Karpas-422 (cell line): Measurements from ENCODE around the gene POU6F2. TPM values are rescaled to one million over a fixed set of nuclear protein-coding genes. Genes with fewer than 3 reads are reported as not detected.
"Not testable (repeated sequence)": the region's sequence is repeated elsewhere in the genome, so short reads cannot be mapped to it uniquely, and the experiment has no call there.

ENCODE experiments used
- DNase-seq: peaks from one replicate; pipeline ENCODE4 v3.0.0-alpha.2; 2015
- H2AFZ ChIP-seq: fragments of 200-600 bp; sonication (generic); 2 replicates; pipeline ENCODE4 v1.6.1; 2014; ENCODE audit warnings: antibody characterized with exemption, low read length, mixed read lengths
- H3K27ac ChIP-seq: fragments of 200-600 bp; sonication (generic); 2 replicates; pipeline ENCODE4 v1.5.1; 2014; ENCODE audit warnings: mild to moderate bottlenecking, low read length, moderate library complexity
- H3K27me3 ChIP-seq: fragments of 200-600 bp; sonication (generic); 2 replicates; pipeline ENCODE4 v1.6.1; 2014; ENCODE audit warnings: low read length, mixed read lengths
- H3K36me3 ChIP-seq: fragments of 200-600 bp; sonication (generic); 2 replicates; pipeline ENCODE4 v1.6.1; 2014; ENCODE audit warnings: low read length, mixed read lengths; ENCODE audit not compliant: insufficient read depth
- H3K4me1 ChIP-seq: fragments of 200-600 bp; sonication (generic); 2 replicates; pipeline ENCODE4 v1.6.1; 2014; ENCODE audit warnings: mild to moderate bottlenecking, low read length, mixed read lengths
- H3K4me2 ChIP-seq: fragments of 200-600 bp; sonication (generic); 2 replicates; pipeline ENCODE4 v1.6.1; 2014; ENCODE audit warnings: low read length, low read depth, mild to moderate bottlenecking; ENCODE audit not compliant: poor library complexity, severe bottlenecking
- H3K4me3 ChIP-seq: fragments of 200-600 bp; sonication (generic); 2 replicates; pipeline ENCODE4 v1.5.1; 2014; ENCODE audit warnings: mild to moderate bottlenecking, antibody characterized with exemption, low read length, mixed read lengths
- H3K79me2 ChIP-seq: fragments of 200-600 bp; sonication (generic); 2 replicates; pipeline ENCODE4 v1.6.1; 2014; ENCODE audit warnings: mild to moderate bottlenecking, low read length, mixed read lengths
- H3K9ac ChIP-seq: fragments of 200-600 bp; sonication (generic); 2 replicates; pipeline ENCODE4 v1.6.0; 2014; ENCODE audit warnings: low read length
- H3K9me2 ChIP-seq: fragments of 200-600 bp; sonication (generic), shearing (Covaris generic); replicated peaks from 2 replicates; pipeline ENCODE4 v1.6.0; 2014; ENCODE audit warnings: mild to moderate bottlenecking, low read length, moderate library complexity; ENCODE audit not compliant: insufficient read depth
- H3K9me3 ChIP-seq: fragments of 300-700, 200-600 bp; sonication (generic); 2 replicates; pipeline ENCODE4 v1.6.1; 2014; ENCODE audit warnings: low read length, mixed read lengths
- H4K20me1 ChIP-seq: fragments of 200-600 bp; sonication (generic); 2 replicates; pipeline ENCODE4 v1.6.1; 2014; ENCODE audit warnings: mild to moderate bottlenecking, antibody characterized with exemption, low read length, low read depth; ENCODE audit not compliant: insufficient read depth
- total RNA-seq: library from RNA; depleted of rRNA; stranded (reverse); fragments of >200 nt; shearing (Covaris generic); gene quantifications from 2 replicates; pipeline ENCODE4 v1.2.3, GENCODE V29; 2014; ENCODE audit warnings: low replicate concordance

The POU6F2 gene
- total RNA-seq, 1 experiment from 2014 or later = not detected

GRCh38 chr7:39367943-39368342 lies 390.2 kb downstream of the POU6F2 start:
- Histone ChIP-seq H3K4me2 (no peak overlapping the region), H3K27ac (no peak overlapping the region), H3K4me1 (no peaks in the 10 kb centered on the region), H3K79me2 (no peaks in the 10 kb centered on the region), H3K9ac (no peak overlapping the region), H3K9me2 (no peaks in the 10 kb centered on the region), H3K4me3 (no peak overlapping the region), H3K27me3 (no peaks in the 10 kb centered on the region), H3K9me3 (no peaks in the 10 kb centered on the region), H3K36me3 (no peaks in the 10 kb centered on the region), H2AFZ (no peak overlapping the region), H4K20me1 (no peaks in the 10 kb centered on the region)
- DNase-seq = no peak

- Histone ChIP-seq H3K9ac (no peak overlapping the region), H3K4me3 (no peak overlapping the region), H3K4me2 (no peak overlapping the region), H3K9me3 (no peaks in the 10 kb centered on the region), H3K79me2 (no peaks in the 10 kb centered on the region), H3K36me3 (no peaks in the 10 kb centered on the region), H2AFZ (no peak overlapping the region), H3K4me1 (no peaks in the 10 kb centered on the region), H4K20me1 (no peaks in the 10 kb centered on the region), H3K9me2 (no peaks in the 10 kb centered on the region), H3K27ac (no peak overlapping the region), H3K27me3 (no peaks in the 10 kb centered on the region)
- no peak for DNase-seq
These were observed 394.7 kb downstream of the POU6F2 start for GRCh38 chr7:39372383-39372782.

DNA sequence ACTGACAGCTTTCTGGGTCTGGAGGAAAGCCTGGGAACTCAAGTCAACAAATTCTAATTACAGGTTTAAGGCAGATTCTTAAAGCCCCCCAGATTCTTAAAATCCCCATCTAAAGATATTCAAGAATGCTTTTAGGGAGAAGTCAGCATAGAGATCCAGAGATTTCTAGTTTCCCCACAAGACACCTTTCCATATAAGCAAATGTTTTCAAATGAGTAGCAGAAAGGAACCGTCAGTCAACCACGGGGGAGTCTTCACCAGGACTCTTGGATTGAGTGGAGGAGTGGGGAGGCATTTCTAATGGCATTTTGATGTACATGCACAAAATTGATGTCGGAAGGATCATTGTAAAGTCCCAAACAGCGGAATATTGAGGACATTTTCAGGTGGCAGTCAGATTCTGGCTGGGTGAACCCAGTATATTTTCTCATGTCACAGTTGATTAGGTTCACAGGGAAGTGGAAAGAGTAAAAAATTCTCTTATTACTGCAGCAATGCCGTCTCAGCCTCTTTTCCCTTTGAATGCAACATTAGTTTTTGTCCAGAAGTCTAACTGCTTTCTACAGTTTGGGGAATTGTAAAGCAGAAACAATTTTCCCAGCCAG lies 396.8 kb downstream of the POU6F2 start:
- no peak overlapping the region for H2AFZ ChIP-seq
- H3K36me3 ChIP-seq = no peaks in the 10 kb centered on the region
- no peak overlapping the region for H3K4me2 ChIP-seq
- no peaks in the 10 kb centered on the region for H4K20me1 ChIP-seq
- no peak overlapping the region for H3K9ac ChIP-seq
- no peaks in the 10 kb centered on the region for H3K27me3 ChIP-seq
- no peaks in the 10 kb centered on the region for H3K9me2 ChIP-seq
- no peak for DNase-seq
- no peaks in the 10 kb centered on the region for H3K4me1 ChIP-seq
- no peaks in the 10 kb centered on the region for H3K9me3 ChIP-seq
- no peak overlapping the region for H3K27ac ChIP-seq
- H3K4me3 ChIP-seq = no peak overlapping the region
- H3K79me2 ChIP-seq = no peaks in the 10 kb centered on the region

- Histone ChIP-seq H3K9ac (no peak overlapping the region), H3K27me3 (no peaks in the 10 kb centered on the region), H3K27ac (no peak overlapping the region), H3K36me3 (no peaks in the 10 kb centered on the region), H2AFZ (no peak overlapping the region), H3K79me2 (no peaks in the 10 kb centered on the region), H3K4me1 (no peaks in the 10 kb centered on the region), H3K9me2 (no peaks in the 10 kb centered on the region), H4K20me1 (no peaks in the 10 kb centered on the region), H3K9me3 (no peaks in the 10 kb centered on the region), H3K4me2 (no peak overlapping the region), H3K4me3 (no peak overlapping the region)
- no peak for DNase-seq
These were observed 397.6 kb downstream of the POU6F2 start for GRCh38 chr7:39375047-39375873.

GRCh38 chr7:39375874-39376190 lies 398.1 kb downstream of the POU6F2 start:
- no peaks in the 10 kb centered on the region for H3K79me2 ChIP-seq
- no peak overlapping the region for H3K9ac ChIP-seq
- H3K4me1 ChIP-seq = no peaks in the 10 kb centered on the region
- H3K9me2 ChIP-seq = no peaks in the 10 kb centered on the region
- no peak for DNase-seq
- no peak overlapping the region for H2AFZ ChIP-seq
- H3K4me2 ChIP-seq = no peak overlapping the region
- no peaks in the 10 kb centered on the region for H3K9me3 ChIP-seq
- no peak overlapping the region for H3K4me3 ChIP-seq
- H4K20me1 ChIP-seq = no peaks in the 10 kb centered on the region
- H3K36me3 ChIP-seq = no peaks in the 10 kb centered on the region
- H3K27me3 ChIP-seq = no peaks in the 10 kb centered on the region
- no peak overlapping the region for H3K27ac ChIP-seq

GRCh38 chr7:39376881-39377280 lies 399.2 kb downstream of the POU6F2 start:
- not testable (repeated sequence) for H4K20me1 ChIP-seq, H2AFZ ChIP-seq, H3K27me3 ChIP-seq, H3K4me2 ChIP-seq, H3K27ac ChIP-seq, H3K9me3 ChIP-seq, H3K9ac ChIP-seq, H3K9me2 ChIP-seq, H3K4me3 ChIP-seq, H3K36me3 ChIP-seq, H3K79me2 ChIP-seq, H3K4me1 ChIP-seq, DNase-seq

DNA sequence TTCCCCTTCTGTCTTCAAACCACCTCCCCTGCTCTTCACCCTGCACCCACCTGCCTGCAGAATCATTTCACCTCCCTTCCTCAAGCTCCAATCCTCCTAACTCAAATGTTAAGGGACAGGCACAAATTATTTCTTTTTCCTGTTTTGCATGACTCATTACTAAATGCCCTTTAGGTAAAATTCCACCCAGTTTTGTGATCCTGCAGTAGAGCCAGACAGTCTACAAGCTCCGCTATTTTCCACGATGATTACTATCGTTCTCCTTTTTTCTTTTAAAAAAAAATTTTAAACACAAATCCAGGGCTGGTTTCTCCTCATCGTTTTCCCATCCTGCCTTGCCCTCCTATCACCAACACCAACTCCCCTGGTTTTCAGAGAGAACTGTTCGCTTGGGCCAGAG lies 401.7 kb downstream of the POU6F2 start:
- Histone ChIP-seq H4K20me1 (no peaks in the 10 kb centered on the region), H3K27ac (no peak overlapping the region), H3K27me3 (no peaks in the 10 kb centered on the region), H3K9ac (no peak overlapping the region), H3K4me3 (no peak overlapping the region), H3K79me2 (no peaks in the 10 kb centered on the region), H3K4me1 (no peaks in the 10 kb centered on the region), H3K9me3 (no peaks in the 10 kb centered on the region), H3K9me2 (no peaks in the 10 kb centered on the region), H3K4me2 (no peak overlapping the region), H2AFZ (no peak overlapping the region), H3K36me3 (no peaks in the 10 kb centered on the region)
- DNase-seq = no peak

DNA sequence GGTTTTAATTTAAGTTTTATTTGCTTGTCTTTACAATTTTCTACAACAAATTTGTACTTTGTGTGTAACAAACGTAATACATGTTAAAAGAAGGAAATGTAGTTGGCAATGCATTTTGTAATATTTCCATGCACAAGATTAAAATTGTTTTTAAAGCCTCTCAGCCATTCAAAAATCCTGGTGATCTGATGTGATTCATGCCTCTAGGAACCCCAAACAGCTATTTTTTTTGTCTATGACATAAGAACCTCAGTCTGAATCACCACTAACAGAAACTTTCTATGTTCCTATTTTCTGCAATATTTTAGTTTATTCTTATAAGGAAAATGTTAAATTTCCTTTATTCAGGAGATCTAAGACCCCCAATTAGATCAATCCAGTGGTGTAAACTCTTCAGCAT lies 405.4 kb downstream of the POU6F2 start:
- Histone ChIP-seq H3K79me2 (no peaks in the 10 kb centered on the region), H3K9me2 (no peaks in the 10 kb centered on the region), H2AFZ (no peak overlapping the region), H3K27ac (no peak overlapping the region), H3K4me2 (no peak overlapping the region), H3K9ac (no peak overlapping the region), H3K36me3 (no peaks in the 10 kb centered on the region), H4K20me1 (no peaks in the 10 kb centered on the region), H3K9me3 (no peaks in the 10 kb centered on the region), H3K27me3 (no peaks in the 10 kb centered on the region), H3K4me3 (no peak overlapping the region), H3K4me1 (no peaks in the 10 kb centered on the region)
- no peak for DNase-seq
